BJ (cell line): ENCODE results near the gene MEAF6. TPM values are rescaled to one million over a fixed set of nuclear protein-coding genes. Genes with fewer than 3 reads are reported as not detected.

Experiments
- CTCF ChIA-PET: fragments of 350-600 bp; formaldehyde crosslinking; extraction: SDS; loops from one replicate; lab custom pipeline; 2021; ENCODE audit warnings: antibody characterized with exemption, inconsistent platforms; lab: Yijun Ruan, JAX
- POLR2A ChIA-PET: fragments of 300-600 bp; sonication (Branson Sonifier 250); formaldehyde crosslinking; extraction: SDS; loops from one replicate; lab custom pipeline; 2021; ENCODE audit warnings: antibody characterized with exemption; lab: Charles Lee
- DNase-seq: peaks from one replicate; pipeline ENCODE4 v3.0.0-alpha.2; 2011; ENCODE audit warnings: low read depth
- H3K27me3 ChIP-seq: 2 replicates; pipeline ENCODE4 v1.6.0; 2011; ENCODE audit warnings: low read length; ENCODE audit not compliant: control insufficient read depth, insufficient read depth
- H3K36me3 ChIP-seq: 2 replicates; pipeline ENCODE4 v1.5.1; 2011; ENCODE audit warnings: low read length; ENCODE audit not compliant: control insufficient read depth, insufficient read depth
- H3K4me3 ChIP-seq: 2 replicates; pipeline ENCODE4 v1.5.1; 2011; ENCODE audit warnings: low read depth, mild to moderate bottlenecking, control low read depth, low read length
- polyA plus RNA-seq: library from polyadenylated mRNA; depleted of rRNA; stranded (reverse); fragments of >200 nt; gene quantifications from 2 replicates; pipeline ENCODE4 v1.2.3, GENCODE V29; 2011
- TF ChIP-seq, protein P1 (sequence below): IDR thresholded peaks from 2 replicates; pipeline ENCODE4 v1.5.1; 2011; ENCODE audit warnings: low read depth, mild to moderate bottlenecking, control low read depth, inconsistent platforms, low read length, moderate library complexity; ENCODE audit not compliant: insufficient read depth

MEAF6 gene
- polyA plus RNA-seq, 1 experiment, result 43.1 TPM

- TF ChIP-seq, protein P1, sequence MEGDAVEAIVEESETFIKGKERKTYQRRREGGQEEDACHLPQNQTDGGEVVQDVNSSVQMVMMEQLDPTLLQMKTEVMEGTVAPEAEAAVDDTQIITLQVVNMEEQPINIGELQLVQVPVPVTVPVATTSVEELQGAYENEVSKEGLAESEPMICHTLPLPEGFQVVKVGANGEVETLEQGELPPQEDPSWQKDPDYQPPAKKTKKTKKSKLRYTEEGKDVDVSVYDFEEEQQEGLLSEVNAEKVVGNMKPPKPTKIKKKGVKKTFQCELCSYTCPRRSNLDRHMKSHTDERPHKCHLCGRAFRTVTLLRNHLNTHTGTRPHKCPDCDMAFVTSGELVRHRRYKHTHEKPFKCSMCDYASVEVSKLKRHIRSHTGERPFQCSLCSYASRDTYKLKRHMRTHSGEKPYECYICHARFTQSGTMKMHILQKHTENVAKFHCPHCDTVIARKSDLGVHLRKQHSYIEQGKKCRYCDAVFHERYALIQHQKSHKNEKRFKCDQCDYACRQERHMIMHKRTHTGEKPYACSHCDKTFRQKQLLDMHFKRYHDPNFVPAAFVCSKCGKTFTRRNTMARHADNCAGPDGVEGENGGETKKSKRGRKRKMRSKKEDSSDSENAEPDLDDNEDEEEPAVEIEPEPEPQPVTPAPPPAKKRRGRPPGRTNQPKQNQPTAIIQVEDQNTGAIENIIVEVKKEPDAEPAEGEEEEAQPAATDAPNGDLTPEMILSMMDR, result no peak
- peaks cover 40% of the 10 kb centered on the region for H3K36me3 ChIP-seq
- CTCF ChIA-PET, result interaction anchor here (0.5 to 8.4 kb wide), 4 partner anchors 18 to 68 kb away, joined by 3 to 304 read pairs (median 24); partner anchors contain the start of gene MEAF6
- POLR2A ChIA-PET, result no interaction called here
- DNase-seq, result no peak
- no peaks in the 10 kb centered on the region for H3K27me3 ChIP-seq
- H3K4me3 ChIP-seq, result no peak overlapping the region
Observed at GRCh38 chr1:37484325-37485051, 30.1 kb downstream of the MEAF6 start.

DNA sequence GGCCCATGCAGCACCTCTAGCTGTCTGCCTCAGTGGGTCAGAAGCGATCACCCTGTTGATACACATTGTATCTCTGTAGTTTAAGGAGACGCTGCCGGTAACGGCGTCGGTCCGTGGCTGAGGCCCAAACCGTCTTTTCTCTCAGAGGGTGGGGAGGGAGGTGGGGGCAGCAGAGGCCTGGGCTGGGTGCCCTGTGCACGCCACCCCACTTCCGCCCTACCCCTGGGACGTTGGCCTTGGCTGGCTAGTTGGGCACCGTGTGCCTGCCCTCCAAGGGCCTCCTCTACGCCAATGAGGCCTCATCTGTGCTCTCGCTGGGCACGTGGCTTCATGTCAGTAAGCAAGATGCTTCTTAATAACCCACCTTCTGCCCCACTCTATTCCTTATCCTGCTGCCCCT lies 30.8 kb downstream of the MEAF6 start:
- POLR2A ChIA-PET, result no interaction called here

DNA sequence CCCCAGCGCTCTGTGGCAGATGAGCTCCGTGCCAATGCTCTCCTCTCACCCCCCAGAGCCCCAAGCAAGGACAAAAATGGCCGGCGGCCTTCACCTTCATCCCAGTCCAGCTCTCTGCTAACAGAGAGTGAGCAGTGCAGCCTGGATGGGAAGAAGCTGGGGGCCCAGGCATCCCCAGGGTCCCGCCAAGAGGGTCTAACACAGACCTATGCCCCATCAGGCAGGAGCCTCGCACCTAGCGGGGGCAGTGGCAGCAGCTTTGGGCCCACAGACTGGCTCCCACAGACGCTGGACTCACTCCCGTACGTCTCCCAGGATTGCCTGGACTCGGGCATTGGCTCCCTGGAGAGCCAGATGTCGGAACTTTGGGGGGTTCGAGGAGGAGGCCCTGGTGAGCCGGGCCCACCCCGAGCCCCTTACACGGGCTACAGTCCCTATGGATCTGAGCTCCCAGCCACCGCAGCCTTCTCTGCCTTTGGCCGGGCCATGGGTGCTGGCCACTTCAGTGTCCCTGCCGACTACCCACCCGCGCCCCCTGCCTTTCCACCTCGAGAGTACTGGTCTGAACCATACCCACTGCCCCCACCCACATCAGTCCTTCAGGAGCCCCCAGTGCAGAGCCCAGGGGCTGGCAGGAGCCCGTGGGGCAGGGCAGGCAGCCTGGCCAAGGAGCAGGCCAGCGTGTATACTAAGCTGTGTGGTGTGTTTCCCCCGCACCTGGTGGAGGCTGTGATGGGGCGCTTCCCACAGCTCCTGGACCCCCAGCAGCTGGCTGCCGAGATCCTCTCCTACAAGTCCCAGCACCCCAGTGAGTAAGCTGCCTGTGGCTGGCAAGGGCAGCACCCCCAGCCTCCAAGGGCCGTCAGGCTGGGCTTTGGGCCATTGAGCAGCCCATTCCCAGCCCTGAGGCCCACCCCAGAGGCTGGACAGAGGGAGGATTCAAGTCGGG lies 31.5 kb downstream of the MEAF6 start:
- DNase-seq, result no peak
- CTCF ChIA-PET, result interaction anchor here (0.7 to 1.1 kb wide), 2 partner anchors 8 to 29 kb away, joined by 3 read pairs; partner anchors contain the start of gene ZC3H12A
- POLR2A ChIA-PET, result no interaction called here
- no peaks in the 10 kb centered on the region for H3K27me3 ChIP-seq
- H3K36me3 ChIP-seq, result peaks cover 41% of the 10 kb centered on the region
- H3K4me3 ChIP-seq, result no peak overlapping the region
- TF ChIP-seq, protein P1, result no peak

More for the DNA sequence above, 30.8 kb downstream of the MEAF6 start:
- no peak for DNase-seq
- TF ChIP-seq, protein P1, result no peak
- Histone ChIP-seq H3K36me3 (peaks cover 40% of the 10 kb centered on the region), H3K4me3 (no peak overlapping the region), H3K27me3 (no peaks in the 10 kb centered on the region)
- CTCF ChIA-PET, result interaction anchor here (8.4 kb wide), 1 partner anchor 30 kb away, joined by 304 read pairs; no protein-coding TSS in a partner anchor

DNA sequence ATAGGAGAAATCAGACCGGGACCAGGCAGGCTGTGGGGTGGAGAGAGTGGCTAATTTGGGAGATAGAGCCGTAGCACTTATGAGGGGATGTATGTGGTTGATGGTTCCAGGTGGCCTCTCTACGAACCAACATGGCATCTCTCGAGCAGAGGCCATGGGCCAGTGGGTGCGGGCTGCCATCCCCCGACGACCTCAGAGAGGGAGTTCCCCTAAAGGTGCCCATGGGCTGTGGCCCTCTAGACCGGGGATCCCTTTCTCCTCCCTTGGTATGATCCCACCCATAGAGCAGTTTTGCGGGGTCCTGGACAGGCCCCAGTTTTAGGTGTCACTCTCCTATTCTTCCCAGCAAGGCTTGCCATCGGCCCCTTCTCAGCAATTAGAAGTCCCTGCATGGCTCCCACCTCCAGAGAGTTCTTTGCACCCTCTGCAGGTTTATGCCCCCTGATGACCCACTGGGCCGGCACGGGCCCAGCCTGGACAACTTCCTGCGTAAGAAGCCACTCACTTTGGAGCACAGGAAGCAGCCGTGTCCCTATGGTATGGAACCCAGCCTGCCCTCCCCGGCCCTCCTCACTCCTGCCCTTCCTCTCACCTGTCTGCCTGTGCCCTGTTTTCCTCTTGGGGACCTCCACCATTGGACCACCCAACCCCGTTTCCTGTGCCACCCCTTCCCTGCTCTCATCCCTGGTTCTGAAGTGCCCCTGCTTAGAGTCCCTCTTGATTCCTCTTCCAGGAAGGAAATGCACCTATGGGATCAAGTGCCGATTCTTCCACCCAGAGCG lies 32.4 kb downstream of the MEAF6 start:
- Histone ChIP-seq H3K4me3 (no peak overlapping the region), H3K36me3 (peaks cover 43% of the 10 kb centered on the region), H3K27me3 (no peaks in the 10 kb centered on the region)
- ChIA-PET CTCF (interaction anchor here (0.7 to 1.1 kb wide), 3 partner anchors 8 to 28 kb away, joined by 3 read pairs; partner anchors contain the start of gene ZC3H12A), POLR2A (no interaction called here)
- TF ChIP-seq, protein P1, result no peak
- DNase-seq, result no peak
